ENCODE data around the gene PNPLA7.

DNA sequence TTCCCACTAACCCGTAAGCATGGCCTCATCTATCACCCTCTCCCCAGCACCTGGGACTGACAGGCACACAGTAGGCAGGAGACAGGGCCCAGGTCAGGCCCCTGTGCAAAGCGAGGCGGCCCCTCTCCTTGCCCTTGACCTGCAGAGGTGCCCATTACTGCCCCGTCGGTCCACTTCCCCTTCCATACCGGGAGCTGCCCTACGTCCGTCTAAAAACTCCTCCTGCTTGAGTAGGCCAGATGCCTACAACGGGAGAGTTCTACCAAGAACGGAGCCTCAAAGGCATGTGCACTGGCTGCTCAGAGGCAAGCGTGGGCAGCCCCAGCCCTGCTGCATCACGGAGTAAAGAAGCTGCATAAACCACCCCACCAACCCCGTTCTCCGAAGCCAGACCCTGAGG, 33.1 kb upstream of the PNPLA7 start:
- TF ChIP-seq ZNF761 (CRISPR knock-in tag; conservative IDR thresholded peaks at IDR 0.05) (no peak), EZH2 (conservative IDR thresholded peaks at IDR 0.05; ENCODE audit: low read depth, low read length) (no peak), MAFG (CRISPR knock-in tag; IDR thresholded peaks at IDR 0.05) (no peak), SETDB1 (CRISPR knock-in tag; IDR thresholded peaks at IDR 0.05; ENCODE audit: borderline replicate concordance) (no peak), ZBTB20 (CRISPR knock-in tag; IDR thresholded peaks at IDR 0.05; ENCODE audit: borderline replicate concordance, low read depth) (no peak), ZNF331 (CRISPR knock-in tag; IDR thresholded peaks at IDR 0.05) (no peak), GABPB1 (CRISPR knock-in tag; IDR thresholded peaks at IDR 0.05) (no peak), RFX5 (IDR thresholded peaks at IDR 0.05; ENCODE audit: low read depth, low read length) (no peak), SMAD3 (CRISPR knock-in tag; IDR thresholded peaks at IDR 0.05) (no peak), ZNF20 (CRISPR knock-in tag; IDR thresholded peaks at IDR 0.05) (no peak), TCF7L2 (IDR thresholded peaks at IDR 0.05; ENCODE audit: low read depth, low read length) (no peak), ARNTL (CRISPR knock-in tag; IDR thresholded peaks at IDR 0.05) (no peak)
- TF ChIP-seq, protein P1, sequence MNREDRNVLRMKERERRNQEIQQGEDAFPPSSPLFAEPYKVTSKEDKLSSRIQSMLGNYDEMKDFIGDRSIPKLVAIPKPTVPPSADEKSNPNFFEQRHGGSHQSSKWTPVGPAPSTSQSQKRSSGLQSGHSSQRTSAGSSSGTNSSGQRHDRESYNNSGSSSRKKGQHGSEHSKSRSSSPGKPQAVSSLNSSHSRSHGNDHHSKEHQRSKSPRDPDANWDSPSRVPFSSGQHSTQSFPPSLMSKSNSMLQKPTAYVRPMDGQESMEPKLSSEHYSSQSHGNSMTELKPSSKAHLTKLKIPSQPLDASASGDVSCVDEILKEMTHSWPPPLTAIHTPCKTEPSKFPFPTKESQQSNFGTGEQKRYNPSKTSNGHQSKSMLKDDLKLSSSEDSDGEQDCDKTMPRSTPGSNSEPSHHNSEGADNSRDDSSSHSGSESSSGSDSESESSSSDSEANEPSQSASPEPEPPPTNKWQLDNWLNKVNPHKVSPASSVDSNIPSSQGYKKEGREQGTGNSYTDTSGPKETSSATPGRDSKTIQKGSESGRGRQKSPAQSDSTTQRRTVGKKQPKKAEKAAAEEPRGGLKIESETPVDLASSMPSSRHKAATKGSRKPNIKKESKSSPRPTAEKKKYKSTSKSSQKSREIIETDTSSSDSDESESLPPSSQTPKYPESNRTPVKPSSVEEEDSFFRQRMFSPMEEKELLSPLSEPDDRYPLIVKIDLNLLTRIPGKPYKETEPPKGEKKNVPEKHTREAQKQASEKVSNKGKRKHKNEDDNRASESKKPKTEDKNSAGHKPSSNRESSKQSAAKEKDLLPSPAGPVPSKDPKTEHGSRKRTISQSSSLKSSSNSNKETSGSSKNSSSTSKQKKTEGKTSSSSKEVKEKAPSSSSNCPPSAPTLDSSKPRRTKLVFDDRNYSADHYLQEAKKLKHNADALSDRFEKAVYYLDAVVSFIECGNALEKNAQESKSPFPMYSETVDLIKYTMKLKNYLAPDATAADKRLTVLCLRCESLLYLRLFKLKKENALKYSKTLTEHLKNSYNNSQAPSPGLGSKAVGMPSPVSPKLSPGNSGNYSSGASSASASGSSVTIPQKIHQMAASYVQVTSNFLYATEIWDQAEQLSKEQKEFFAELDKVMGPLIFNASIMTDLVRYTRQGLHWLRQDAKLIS (CRISPR knock-in tag; IDR thresholded peaks at IDR 0.05), result no peak
- TF ChIP-seq, protein P2, sequence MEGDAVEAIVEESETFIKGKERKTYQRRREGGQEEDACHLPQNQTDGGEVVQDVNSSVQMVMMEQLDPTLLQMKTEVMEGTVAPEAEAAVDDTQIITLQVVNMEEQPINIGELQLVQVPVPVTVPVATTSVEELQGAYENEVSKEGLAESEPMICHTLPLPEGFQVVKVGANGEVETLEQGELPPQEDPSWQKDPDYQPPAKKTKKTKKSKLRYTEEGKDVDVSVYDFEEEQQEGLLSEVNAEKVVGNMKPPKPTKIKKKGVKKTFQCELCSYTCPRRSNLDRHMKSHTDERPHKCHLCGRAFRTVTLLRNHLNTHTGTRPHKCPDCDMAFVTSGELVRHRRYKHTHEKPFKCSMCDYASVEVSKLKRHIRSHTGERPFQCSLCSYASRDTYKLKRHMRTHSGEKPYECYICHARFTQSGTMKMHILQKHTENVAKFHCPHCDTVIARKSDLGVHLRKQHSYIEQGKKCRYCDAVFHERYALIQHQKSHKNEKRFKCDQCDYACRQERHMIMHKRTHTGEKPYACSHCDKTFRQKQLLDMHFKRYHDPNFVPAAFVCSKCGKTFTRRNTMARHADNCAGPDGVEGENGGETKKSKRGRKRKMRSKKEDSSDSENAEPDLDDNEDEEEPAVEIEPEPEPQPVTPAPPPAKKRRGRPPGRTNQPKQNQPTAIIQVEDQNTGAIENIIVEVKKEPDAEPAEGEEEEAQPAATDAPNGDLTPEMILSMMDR (CRISPR knock-in tag; IDR thresholded peaks at IDR 0.05), result no peak

All from HepG2 (cell line).